NCI-H2227 (cell line): ENCODE results near the gene GRID2.

Source experiments
- DNase-seq: peaks from one replicate; lab custom pipeline; 2025; ENCODE audit not compliant: unreplicated experiment; lab: John Stamatoyannopoulos, UW

GRID2 gene

DNA sequence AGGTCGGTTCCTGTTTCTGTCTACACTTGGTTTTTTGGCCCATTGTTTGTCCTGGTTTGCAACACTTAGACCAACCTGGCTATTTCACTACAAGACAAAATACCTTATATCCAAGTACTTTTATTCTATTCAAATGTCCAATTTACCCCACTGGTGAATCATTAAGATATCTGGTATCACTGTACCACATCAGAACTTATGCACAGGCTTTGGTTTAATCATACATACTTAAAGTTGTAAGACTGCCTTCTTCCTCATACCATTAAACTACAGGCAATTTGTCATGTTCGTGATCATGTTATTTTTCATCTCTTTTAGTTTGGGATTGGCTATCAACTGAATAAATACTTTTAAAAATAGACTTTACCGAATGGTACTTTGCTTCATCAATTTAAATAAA lies 1471.8 kb downstream of the GRID2 start:
- no peak for DNase-seq

DNA sequence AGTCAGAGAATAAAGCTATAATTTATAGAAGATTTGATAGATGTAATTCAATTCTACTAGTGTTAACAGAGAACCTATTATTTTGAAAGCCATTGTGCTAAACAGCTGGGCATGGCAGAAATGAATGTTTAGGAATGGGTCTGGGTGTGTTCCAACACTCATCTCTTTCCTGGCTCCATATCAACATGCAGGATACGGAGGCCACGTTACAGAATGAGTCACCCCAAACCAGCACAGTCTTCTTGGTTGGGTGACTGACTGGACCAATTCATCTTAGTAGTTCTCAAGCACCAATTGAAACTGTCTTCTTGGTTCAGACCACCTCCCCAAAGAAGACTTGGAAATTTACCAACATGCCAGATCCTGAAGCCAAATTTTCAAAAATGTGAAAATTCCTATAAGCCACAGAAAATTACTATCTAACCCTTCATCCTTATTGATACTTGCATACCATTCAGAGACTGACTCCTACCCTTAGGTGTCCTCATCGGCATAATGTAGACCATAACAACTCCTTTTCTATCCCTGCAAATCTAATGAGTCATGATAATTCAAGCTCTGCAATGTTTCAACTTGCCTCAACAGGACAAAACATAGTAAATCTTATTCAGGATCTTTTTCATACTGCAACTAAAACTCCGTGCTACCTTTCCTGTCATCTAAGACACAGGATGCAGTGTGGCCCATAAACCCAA lies 1472.8 kb downstream of the GRID2 start:
- DNase-seq: peak; percentile 52

DNA sequence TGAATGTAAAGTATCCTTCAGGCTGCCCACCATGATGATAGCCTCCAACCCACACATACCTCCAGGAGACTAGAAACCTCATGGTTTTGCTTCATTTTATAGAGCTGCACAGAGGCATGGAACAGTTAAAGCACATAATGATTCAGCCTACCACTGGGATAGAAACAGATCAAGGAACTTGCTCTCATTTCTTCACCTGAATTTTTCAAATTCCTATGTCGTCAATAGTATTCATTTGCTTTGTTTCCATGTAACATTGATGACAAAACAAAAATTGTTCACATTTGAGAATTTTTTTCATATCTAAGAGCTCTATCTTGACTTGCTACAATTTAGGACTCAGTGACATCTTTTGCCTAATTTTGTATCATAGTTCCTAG lies 1473.3 kb downstream of the GRID2 start:
- no peak for DNase-seq

DNA sequence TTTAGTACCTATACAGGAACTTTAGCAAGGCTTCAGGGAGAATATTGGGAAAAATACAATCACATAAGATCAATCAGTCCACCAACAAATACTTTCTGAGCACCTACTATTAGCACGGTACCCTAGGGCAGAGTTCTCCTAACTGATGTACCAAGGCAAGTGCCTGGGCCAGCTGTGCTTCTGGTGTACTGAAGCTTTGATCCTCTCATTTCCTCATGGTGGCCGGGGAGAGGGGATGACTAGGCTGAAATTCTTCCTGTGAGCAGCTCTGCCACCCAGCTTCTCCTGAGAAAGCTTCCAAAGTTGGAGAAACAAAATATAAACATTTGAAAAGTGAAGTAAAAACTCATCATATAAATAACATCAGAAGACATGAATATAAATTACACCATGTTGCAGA lies 1475.5 kb downstream of the GRID2 start:
- DNase-seq: no peak

GRCh38 chr4:93780080-93780479 lies 1476.3 kb downstream of the GRID2 start:
- DNase-seq: no peak

DNA sequence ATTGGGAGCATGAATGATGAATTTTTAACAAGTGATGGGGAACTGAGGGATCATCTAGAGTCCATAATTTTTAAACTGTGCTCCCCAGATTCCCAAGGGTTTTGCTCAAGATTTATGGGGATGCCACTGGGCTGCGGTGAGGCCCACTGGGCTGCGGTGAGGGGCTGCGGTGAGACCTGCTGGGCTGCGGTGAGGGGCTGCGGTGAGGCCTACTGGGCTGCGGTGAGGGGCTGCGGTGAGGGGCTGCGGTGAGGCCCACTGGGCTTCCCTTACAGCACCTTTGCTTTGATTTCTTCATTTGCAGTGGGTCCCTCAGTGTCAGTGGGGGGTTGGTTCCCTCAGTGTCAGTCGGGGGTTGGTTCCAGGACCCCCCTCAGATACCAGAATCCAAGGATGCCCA lies 1477.4 kb downstream of the GRID2 start:
- no peak for DNase-seq

DNA sequence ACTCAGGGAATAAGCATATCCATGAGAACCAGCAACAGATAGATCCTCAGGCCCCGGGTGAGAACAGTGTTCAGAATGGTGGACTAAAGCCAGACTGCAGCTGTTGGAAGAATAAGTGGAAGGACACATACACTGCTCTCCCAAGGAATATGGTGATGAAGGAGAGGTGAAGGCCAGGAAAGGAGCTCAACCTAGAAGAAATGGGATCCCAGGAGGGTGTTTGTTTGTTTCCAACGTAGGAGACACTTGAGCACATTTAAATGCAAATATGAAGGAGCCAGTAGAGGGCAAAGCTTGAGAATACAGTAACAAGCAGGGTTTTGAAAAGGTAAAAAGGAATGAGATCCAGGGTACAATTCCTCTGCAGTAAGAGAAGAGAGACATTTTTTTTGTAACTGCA lies 1482.4 kb downstream of the GRID2 start:
- DNase-seq: no peak

- DNase-seq: peak; percentile 5
Observed at GRCh38 chr4:93788712-93789111, 1484.9 kb downstream of the GRID2 start.

- peak; percentile 64 for DNase-seq
Observed at GRCh38 chr4:93791570-93792195, 1487.9 kb downstream of the GRID2 start.

- DNase-seq: no peak
Observed at GRCh38 chr4:93802045-93802444, 1498.3 kb downstream of the GRID2 start.

DNA sequence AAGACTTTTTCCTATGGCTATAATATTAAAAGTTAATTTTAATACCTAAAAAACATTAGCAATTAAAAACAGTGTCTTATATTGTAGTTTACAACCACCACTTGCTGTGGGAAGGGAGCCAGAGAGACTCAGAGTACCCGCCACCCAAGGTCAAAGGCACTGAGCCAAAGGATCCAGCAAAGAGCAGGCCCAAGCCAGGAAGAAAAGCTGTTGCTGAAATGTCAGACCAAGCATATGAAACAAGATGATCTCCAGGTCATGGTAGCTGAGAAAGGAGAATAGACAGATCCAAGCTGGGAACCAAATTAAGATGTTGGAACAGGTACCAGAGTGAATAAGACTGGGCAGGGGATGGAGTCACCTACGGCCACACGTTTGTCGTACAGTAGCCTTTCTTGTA lies 1506.0 kb downstream of the GRID2 start:
- no peak for DNase-seq

DNA sequence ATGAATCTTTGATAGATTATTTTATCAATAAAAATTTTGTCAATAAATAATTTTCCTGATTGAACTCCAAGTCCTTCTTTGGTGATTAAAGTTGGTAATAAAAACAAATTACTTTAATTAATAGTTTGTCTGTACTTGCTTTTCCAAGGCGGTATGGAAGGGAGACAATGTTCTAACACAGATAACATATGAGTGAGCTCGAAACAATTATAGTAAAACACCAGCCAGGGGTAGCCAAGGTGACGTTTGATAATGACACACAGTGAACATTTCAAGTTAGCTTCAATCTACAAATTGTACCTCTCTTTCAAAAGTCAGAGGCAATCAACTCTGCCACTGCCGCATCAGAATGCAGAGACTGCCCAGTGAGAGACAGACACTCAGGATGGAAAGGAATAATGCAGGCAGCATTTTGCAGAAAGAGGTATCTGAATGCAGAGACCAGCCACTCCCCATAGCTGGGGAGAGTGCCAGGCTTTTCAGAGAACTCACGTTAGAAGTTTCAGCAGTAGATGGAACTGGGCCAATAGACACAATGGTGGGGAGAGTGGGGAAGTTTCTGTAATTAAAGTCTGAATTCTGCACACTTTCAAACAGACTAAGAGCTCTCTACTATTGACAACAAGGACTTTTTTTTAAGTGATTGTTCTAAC lies 1506.7 kb downstream of the GRID2 start:
- no peak for DNase-seq

GRCh38 chr4:93813092-93813491 lies 1509.3 kb downstream of the GRID2 start:
- no peak for DNase-seq

- no peak for DNase-seq
Observed at GRCh38 chr4:93814141-93814540, 1510.4 kb downstream of the GRID2 start.

- no peak for DNase-seq
Observed at GRCh38 chr4:93814722-93815121, 1511.0 kb downstream of the GRID2 start.
